Stimulated activated CD4-positive, alpha-beta T cell treated with anti-CD3 and anti-CD28 coated beads, Interleukin-12 subunit alpha, Interleukin-12 subunit beta, amount 100 ng/mL, for 48 hours (primary cell): ENCODE results near the gene CDC45.
"Not testable (repeated sequence)": the region's sequence is repeated elsewhere in the genome, so short reads cannot be mapped to it uniquely, and the experiment has no call there.

Experiments
- DNase-seq, 3 donors: peaks; one replicate each; pipeline ENCODE4 v3.0.0-alpha.2; 2020; ENCODE audit warnings: low read depth in 2 of 3, low spot score in 1 of 3

Gene CDC45

DNA sequence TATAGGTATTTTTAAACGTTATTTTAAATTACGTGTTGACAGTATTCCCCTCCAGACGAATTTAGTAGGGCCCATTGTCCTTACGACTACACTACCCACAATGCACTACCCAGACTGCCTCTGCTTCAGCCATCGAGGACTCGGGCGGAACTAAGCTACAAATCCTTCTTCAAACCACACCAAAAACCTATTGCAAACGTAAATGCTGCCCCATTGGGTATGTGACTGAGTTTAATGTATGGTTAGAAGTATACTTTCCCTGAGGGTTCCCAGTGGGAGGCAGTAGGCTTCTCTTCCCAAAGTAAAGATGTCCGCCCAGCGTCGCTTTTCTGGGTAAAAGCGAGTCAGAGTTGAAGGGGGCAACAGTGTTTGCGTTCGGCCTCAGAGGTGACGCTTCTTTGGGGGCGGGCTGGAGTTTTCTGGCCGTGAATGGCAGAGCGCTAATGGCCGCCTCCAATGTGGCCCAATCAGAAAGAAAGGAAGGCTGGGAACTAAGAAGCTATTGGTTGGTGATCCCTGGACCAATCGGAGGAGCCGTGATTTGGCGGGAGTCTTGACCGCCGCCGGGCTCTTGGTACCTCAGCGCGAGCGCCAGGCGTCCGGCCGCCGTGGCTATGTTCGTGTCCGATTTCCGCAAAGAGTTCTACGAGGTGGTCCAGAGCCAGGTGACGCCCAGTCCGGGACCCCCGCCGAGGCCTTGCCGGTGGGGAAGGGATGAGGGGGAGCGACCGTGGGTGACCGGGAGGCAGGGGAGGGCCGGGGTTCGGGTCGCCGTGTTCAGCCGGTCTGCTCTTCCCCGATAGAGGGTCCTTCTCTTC lies at the start of gene CDC45:
Gene CDC45, plus strand, starts transcription at position 566 of the 818 bp plus-strand sequence. Its CDS starts 49 bp downstream, at position 615.
- peak; percentile 87 to 90 (median 90) for DNase-seq

GRCh38 chr22:19429950-19430889 lies 49.5 kb upstream of the CDC45 start:
- DNase-seq: peak in 1 of 3 donors; percentile 33

DNA sequence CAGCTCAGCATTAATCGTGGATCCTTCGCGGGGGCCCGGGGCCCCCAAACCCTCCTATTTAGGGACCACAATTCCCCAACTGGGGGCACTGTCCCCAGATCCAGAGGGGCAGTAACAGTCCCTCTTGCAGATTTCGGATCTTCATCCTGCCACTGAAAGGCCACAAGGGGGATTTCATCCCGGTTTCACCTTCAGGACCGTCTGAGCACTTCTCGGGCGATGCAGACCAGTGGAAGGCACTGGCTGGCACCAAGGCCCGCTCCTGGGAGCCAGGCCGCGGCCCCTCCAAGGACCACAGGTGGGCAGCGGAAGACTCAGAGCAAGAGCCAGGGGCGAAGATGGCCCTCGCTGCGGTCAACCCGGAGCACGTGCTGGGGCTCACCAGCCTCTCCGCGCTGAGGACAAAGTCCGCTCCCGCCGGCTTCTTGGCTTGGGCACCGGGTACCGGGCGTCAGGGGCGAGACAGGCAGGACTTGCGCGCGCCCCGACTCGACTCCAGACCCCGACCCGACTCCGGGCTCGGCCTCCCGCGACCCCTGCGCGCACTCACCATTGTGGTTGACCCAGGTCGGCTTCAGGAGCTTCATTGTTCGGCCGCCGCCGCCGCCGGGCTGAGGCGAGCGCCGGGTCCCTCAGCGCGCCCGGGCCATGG lies 48.7 kb upstream of the CDC45 start:
- no peak for DNase-seq

DNA sequence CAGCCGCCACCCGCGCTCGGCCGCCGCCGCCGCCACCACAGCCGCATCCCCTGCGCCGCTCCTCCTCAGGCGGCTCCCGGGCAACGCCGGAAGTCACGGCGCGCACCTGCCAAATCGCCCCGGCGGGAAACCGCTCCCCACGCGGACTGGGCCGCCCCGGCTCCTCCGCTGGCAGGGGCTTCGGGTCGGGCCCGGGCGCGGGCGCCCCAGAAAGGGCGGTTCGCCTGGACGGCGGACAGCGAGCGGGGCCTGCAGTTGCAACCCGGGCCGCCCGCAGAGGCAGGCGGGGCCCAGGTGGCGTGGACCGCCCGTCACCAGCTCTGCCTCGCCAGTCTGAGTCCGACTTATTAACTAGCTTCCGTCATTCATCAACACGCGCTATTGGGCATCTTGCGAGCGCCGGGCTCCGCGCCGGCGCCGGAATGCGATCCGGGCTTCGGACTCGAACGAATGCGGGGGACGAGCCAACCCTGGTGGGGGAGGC lies 48.0 kb upstream of the CDC45 start, which contains the start of gene HIRA:
Gene HIRA, minus strand, starts transcription at position 85 of the 484 bp plus-strand sequence. CDS start 257 bp downstream, outside the sequence.
- DNase-seq: peak; percentile 78 to 87 (median 82)

GRCh38 chr22:19432133-19432851 lies 47.4 kb upstream of the CDC45 start, which contains the start of gene MRPL40:
MRPL40 (plus strand) TSS chr22:19432545; CDS start chr22:19432555, 10 bp downstream.
- peak; percentile 81 to 89 (median 85) for DNase-seq

GRCh38 chr22:19434401-19434800 lies 45.3 kb upstream of the CDC45 start:
- DNase-seq: no peak

DNA sequence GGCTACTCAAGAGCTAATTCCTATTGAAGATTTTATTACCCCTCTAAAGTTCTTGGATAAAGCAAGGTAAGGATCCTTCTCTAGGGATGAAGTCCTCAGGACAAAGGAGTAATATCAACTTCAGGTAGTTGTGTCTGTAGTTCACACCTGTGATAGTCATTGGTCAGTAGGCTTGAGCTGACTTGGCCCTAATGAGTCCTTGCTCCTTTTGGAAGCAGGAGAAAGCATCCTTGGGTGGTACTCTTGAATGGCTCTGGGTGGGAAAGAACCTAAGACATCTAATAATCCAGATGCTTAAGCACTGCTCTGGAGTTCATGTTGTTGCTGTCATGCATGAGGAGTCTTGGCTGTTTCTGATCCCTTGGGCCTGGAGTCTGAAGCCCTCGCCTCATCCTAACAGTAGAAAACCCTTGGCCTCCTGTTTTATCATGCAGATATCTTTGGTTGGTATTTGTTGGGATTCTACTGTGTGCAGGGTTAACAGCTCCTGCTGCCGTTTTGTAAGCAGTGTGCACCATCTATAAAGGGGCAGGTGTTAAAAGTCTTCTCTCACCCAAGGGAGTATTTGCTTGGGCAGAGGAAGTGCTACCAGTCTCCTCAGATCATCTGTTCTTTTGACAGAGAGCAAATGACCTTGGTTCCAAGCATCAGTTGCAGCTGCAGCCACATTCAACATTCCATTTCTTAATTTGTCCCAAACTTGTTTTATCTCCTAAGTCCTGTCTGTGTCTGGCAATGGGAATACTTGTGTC lies 44.7 kb upstream of the CDC45 start:
- DNase-seq: no peak

- DNase-seq: not testable (repeated sequence)
Measured at GRCh38 chr22:19436444-19437161, 43.1 kb upstream of the CDC45 start.

DNA sequence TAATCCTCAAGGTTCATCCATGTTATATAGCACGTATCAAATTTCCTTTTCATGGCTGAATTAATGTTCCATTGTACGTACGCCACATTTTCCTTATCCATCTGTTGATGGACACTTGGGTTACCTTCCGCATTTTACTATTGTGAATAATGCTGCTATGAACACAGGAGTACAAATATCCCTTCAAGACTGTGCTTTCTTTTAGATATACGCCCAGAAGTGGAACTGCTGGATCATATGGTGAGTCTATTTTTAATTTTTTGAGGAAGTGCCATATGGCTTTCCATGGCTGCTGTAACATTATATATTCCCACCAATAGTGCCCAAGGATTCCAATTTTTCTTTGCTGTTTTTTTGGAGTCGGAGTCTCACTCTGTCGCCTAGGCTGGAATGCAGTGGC lies 41.4 kb upstream of the CDC45 start:
- no peak for DNase-seq

GRCh38 chr22:19440411-19441195 lies 39.1 kb upstream of the CDC45 start:
- no peak for DNase-seq

- no peak for DNase-seq
Measured at GRCh38 chr22:19442166-19442565, 37.6 kb upstream of the CDC45 start.

- DNase-seq: no peak
Measured at GRCh38 chr22:19443544-19444211, 36.0 kb upstream of the CDC45 start.

GRCh38 chr22:19445279-19445982 lies 34.3 kb upstream of the CDC45 start:
- DNase-seq: not testable (repeated sequence)

- no peak for DNase-seq
Measured at GRCh38 chr22:19446603-19447329, 33.0 kb upstream of the CDC45 start.

DNA sequence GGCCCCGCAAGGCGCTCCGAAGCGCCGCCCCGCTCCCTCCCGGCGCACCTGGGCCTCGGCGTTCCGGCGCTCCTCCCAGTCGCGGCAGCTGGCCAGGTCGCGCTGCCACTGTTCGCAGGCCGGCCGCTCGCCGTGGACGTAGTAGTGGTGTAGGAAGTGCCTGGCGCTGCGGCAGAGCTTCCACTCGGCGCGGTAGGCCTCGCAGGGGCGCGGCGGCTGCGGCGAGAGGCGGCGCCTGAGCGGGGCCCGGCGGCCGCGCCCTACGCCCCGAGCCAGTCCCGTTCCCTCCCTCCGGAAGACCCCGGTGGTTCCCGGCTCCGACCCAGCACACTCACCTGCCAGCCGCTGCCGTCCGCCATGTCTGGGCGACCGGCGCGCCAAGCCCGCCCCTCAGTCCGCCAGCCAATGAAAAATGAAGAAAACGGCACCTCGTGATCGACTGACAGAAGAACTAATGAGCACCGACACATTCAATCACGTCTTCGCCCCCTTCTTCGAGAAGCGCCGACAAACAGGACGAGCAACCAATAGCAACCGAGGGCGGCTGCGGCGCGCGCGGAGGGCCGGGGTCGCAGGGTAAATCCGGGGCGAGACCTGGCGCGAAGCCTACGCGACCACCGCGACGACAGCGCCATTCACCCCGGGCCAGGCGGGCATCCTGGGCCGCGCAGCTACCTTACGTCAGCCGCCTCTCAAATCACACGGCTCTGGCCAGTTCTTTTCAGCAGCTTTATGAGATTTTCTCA lies 32.2 kb upstream of the CDC45 start, which contains the start of gene C22orf39:
Gene C22orf39, minus strand, starts transcription at position 382 of the 746 bp plus-strand sequence. Its CDS starts 23 bp downstream, at position 359.
- DNase-seq: peak; percentile 76 to 87 (median 81)
